ENCODE data around the gene BAIAP2. TPM values are rescaled to one million over a fixed set of nuclear protein-coding genes. Genes with fewer than 3 reads are reported as not detected.

The BAIAP2 gene
- total RNA-seq, 1 donor from 2014 or later: 139 TPM

- Histone ChIP-seq H3K9me3 (no peaks in the 10 kb centered on the region), H3K4me1 (peaks cover 86% of the 10 kb centered on the region), H3K27ac (peak overlapping the region; percentile 82), H3K36me3 (no peaks in the 10 kb centered on the region), H3K4me3 (no peak overlapping the region), H3K27me3 (no peaks in the 10 kb centered on the region)
- intact Hi-C loops (cut with DNase I): no loop called here
- DNase-seq: no peak
- TF ChIP-seq, protein P1, sequence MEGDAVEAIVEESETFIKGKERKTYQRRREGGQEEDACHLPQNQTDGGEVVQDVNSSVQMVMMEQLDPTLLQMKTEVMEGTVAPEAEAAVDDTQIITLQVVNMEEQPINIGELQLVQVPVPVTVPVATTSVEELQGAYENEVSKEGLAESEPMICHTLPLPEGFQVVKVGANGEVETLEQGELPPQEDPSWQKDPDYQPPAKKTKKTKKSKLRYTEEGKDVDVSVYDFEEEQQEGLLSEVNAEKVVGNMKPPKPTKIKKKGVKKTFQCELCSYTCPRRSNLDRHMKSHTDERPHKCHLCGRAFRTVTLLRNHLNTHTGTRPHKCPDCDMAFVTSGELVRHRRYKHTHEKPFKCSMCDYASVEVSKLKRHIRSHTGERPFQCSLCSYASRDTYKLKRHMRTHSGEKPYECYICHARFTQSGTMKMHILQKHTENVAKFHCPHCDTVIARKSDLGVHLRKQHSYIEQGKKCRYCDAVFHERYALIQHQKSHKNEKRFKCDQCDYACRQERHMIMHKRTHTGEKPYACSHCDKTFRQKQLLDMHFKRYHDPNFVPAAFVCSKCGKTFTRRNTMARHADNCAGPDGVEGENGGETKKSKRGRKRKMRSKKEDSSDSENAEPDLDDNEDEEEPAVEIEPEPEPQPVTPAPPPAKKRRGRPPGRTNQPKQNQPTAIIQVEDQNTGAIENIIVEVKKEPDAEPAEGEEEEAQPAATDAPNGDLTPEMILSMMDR (IDR thresholded peaks at IDR 0.05): no peak
- no peak for ATAC-seq
Observed at GRCh38 chr17:81048827-81049371, 13.9 kb downstream of the BAIAP2 start.

GRCh38 chr17:81049372-81049911 is 14.5 kb downstream of the BAIAP2 start:
- Histone ChIP-seq H3K36me3 (no peaks in the 10 kb centered on the region), H3K9me3 (no peaks in the 10 kb centered on the region), H3K27ac (peak overlapping the region; percentile 82), H3K27me3 (no peaks in the 10 kb centered on the region), H3K4me3 (peak overlapping the region; percentile 29), H3K4me1 (peaks cover 81% of the 10 kb centered on the region)
- TF ChIP-seq, protein P1 (IDR thresholded peaks at IDR 0.05): no peak
- ATAC-seq (no peak), DNase-seq (no peak)
- intact Hi-C loops (cut with DNase I): no loop called here

- Histone ChIP-seq H3K36me3 (no peaks in the 10 kb centered on the region), H3K4me1 (peaks cover 75% of the 10 kb centered on the region), H3K27ac (peak overlapping the region; percentile 82), H3K27me3 (no peaks in the 10 kb centered on the region), H3K4me3 (peak overlapping the region; percentile 29), H3K9me3 (no peaks in the 10 kb centered on the region)
- TF ChIP-seq, protein P1 (IDR thresholded peaks at IDR 0.05): no peak
- intact Hi-C loops (cut with DNase I): no loop called here
- ATAC-seq (peak; percentile 86), DNase-seq (peak; percentile 87)
Observed at GRCh38 chr17:81049973-81050551, 15.1 kb downstream of the BAIAP2 start.

- Histone ChIP-seq H3K9me3 (no peaks in the 10 kb centered on the region), H3K4me3 (peak overlapping the region; percentile 29), H3K4me1 (peaks cover 69% of the 10 kb centered on the region), H3K36me3 (no peaks in the 10 kb centered on the region), H3K27me3 (no peaks in the 10 kb centered on the region), H3K27ac (peak overlapping the region; percentile 82)
- ATAC-seq (no peak), DNase-seq (no peak)
- intact Hi-C loops (cut with DNase I): no loop called here
- TF ChIP-seq, protein P1 (IDR thresholded peaks at IDR 0.05): no peak
Observed at GRCh38 chr17:81050645-81051625, 16.0 kb downstream of the BAIAP2 start.

- TF ChIP-seq, protein P1 (IDR thresholded peaks at IDR 0.05): no peak
- Histone ChIP-seq H3K4me3 (no peak overlapping the region), H3K27ac (peak overlapping the region; percentile 82), H3K36me3 (no peaks in the 10 kb centered on the region), H3K27me3 (no peaks in the 10 kb centered on the region), H3K9me3 (no peaks in the 10 kb centered on the region), H3K4me1 (peaks cover 70% of the 10 kb centered on the region)
- DNase-seq: no peak
- intact Hi-C loops (cut with DNase I): no loop called here
- no peak for ATAC-seq
Observed at GRCh38 chr17:81052199-81052997, 17.4 kb downstream of the BAIAP2 start.
